GM18858 (cell line): ENCODE measurements around the gene CHCHD5.
"Not testable (repeated sequence)": the region's sequence is repeated elsewhere in the genome, so short reads cannot be mapped to it uniquely, and the experiment has no call there.

Experiments
- ATAC-seq: cut with Tn5 transposase; IDR thresholded peaks from one replicate; pipeline ENCODE4 v1.9.1; 2021; ENCODE audit not compliant: unreplicated experiment

Gene CHCHD5

GRCh38 chr2:112585873-112586464, 1.6 kb downstream of the CHCHD5 start:
- ATAC-seq: no peak

GRCh38 chr2:112588611-112589045, 4.2 kb downstream of the CHCHD5 start:
- no peak for ATAC-seq

GRCh38 chr2:112591413-112591812, 7.0 kb downstream of the CHCHD5 start:
- ATAC-seq: no peak

DNA sequence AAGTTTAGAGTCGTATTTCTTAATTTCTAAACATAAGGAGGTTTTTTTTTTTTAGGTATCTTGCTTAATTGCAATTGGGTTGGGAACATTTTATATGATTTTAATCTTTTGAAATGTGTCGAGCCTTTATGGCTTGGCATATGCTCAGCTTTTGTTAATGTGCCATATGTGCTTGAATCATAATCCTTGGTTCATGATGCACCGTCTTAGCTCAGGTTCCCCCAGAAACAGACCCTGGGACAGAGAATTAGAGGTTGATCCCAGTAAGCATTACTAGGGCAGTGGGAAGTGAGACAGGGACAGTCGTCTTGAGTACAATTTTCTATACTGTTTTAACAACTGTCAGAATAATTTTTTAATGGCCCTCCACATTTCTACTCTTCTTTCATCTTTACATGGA, 9.3 kb downstream of the CHCHD5 start:
- ATAC-seq: no peak

DNA sequence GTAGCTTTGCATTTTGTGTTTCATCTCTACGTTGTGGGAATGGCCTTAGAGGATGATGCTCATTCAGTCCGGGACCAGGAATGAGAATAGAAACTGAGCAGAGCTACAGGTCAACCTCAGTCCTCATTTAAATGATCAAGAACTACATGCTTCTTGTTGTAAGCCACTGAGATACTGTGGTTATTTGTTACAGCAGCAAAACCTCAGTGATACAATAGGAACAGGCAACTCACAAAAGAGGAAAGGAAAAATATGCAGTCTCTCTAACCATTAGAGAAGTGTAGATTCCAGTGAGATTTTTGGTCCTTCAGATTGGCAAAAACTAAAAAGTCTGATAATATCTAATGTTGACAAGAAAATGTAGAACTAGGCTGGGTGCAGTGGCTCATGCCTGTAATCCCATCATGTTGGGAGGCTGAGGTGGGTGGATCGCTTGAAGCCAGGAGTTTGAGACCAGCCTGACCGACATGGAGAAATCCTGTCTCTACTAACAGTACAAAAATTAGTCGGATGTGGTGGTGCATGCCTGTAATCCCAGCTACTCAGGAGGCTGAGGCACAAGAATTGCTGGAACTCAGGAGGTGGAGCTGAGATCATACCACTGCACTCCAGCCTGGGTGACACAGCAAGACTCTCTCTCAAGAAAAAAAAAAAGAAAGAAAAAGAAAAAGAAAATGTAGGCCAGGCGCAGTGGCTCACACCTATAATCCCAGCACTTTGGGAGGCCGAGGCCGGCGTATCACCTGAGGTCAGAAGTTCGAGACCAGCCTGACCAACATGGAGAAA, 13.3 kb downstream of the CHCHD5 start:
- ATAC-seq: no peak

DNA sequence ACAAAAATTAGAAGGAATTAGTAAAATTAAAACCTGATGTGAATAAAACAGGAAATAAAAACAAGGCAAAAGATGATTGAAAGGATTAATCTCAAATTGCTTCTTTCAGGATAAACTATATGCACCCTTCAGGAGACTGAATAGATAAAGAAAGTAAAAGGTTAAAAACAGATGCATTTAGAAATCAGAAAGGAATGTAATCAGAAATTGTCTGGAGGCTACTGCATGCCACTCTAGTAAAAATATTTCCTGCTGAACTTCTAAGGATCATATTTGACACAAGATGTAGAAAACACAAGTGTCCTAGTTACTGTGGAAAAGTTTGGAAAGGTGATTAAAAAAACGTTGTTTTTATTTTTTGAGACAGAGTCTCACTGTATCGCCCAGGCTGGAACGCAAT, 16.2 kb downstream of the CHCHD5 start:
- ATAC-seq: no peak

- ATAC-seq: no peak
Observed at GRCh38 chr2:112601754-112602153, 17.3 kb downstream of the CHCHD5 start.

DNA sequence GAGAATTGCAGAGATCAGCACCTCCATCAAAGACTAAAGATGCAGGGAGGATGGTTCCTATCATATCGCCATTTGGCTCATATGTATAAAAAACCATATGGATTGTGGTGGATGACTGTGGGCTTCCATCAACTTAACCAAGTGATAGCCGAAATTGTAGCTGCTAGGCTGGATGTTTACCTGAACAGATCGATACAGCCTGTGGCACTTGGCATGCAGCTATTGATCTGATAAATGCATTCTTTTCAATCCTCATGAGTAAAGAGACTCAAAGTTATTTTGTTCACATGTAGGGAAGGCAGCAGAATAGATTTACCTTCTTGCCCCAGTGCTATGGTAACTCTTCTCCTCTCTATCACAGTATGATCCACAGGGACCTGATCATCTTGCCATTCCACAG, 18.5 kb downstream of the CHCHD5 start:
- no peak for ATAC-seq

DNA sequence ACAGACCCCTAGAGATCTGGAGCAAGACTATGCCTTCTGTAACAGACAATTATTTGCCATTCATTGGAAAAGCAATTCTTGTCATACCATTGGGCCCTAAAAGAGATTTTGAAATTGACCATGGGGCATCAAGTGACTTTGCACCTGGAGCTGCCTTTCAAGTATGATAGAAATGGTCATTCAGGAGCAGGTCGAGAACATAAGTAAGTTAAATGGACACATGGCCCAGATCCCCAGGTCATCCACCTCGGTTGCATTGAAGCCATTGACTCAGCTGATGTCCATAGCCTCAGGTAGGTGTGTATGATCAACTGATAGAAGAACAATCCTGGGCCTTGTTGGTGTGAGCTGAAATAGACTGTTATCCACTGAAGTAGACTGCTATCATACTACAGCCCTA, 19.3 kb downstream of the CHCHD5 start:
- ATAC-seq: no peak

DNA sequence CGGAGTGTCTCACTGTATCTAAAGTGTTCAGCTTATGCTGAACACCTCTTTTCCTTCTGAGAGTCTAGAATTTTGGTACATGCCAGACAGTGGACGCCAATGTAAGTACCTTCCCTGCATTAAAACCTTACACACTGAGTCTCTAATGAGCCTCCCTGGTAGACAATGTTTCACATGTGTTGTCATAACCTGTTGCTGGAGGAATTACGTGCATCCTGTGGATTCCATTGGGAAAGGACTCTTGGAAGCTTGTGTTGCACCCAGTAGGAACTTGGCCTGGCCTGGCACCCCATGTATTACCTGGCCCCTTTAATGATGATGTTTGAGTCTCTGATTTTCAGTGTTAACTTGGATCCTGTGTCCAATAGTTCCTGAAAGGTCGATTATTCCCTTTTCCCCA, 20.5 kb downstream of the CHCHD5 start:
- ATAC-seq: no peak

DNA sequence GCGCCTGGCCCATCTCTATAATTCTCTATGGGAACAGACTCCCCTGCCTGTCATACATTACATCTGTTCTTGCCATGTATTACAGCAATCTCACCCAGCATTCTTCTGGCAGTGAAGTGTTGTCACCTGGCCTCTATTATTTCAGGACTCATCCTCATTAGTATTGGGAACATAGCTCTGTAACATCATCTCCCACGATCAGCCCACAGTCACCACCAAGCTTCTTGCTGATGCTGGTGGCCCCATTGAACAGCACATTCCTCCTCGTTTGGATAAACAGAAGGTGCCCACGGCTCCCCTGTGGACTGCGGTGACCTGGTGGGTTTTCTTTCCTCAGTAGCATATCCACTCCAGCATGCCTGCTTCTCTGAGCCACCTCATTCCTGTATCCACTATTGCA, 21.5 kb downstream of the CHCHD5 start:
- ATAC-seq: no peak

- ATAC-seq: no peak
Observed at GRCh38 chr2:112606547-112606946, 22.1 kb downstream of the CHCHD5 start.

DNA sequence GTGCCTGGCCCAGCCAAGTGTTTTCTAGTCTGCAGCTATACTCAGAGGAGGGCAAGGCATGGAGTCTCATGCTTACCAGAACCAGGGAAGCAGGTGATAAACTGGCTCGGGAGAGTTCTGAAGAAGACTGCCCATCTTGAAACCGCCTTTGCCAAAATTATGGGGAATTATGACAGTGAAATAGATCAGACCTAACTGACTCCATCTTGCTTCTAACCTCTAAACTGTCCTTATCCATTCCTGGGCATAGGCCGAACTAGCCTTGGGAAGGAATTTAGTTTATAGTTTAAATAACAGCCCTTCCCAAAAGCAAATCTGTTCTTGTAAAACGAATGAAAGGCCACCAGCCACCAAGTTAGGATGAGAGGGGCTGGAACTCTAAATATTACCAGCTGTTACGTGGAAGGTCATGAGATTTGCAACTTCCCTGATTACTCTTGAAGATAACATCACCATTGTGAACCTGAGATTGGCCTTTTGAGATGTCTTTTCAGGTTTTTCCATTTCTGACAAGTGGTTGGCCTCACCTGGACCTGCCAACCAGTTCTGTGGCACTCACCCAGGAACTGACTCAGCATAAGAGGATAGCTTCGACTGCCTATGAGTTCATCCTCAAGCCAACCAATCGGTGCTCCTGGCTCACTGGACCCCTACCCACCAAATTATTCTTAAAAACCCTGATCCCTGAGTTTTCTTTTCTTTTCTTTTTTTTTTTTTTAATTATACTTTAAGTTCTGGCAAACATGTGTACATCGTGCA, 23.4 kb downstream of the CHCHD5 start:
- ATAC-seq: no peak

DNA sequence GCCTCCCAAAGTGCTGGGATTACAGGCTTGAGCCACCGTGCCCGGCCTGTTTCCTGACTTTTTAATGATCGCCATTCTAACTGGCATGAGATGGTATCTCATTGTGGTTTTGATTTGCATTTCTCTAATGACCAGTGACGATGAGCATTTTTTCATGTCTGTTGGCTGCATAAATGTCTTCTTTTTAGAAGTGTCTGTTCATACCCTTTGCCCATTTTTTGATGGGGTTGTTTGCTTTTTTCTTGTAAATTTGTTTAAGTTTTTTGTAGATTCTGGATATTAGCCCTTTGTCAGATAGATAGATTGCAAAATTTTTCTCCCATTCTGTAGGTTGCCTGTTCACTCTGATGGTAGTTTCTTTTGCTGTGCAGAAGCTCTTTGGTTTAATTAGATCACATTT, 24.9 kb downstream of the CHCHD5 start:
- not testable (repeated sequence) for ATAC-seq

DNA sequence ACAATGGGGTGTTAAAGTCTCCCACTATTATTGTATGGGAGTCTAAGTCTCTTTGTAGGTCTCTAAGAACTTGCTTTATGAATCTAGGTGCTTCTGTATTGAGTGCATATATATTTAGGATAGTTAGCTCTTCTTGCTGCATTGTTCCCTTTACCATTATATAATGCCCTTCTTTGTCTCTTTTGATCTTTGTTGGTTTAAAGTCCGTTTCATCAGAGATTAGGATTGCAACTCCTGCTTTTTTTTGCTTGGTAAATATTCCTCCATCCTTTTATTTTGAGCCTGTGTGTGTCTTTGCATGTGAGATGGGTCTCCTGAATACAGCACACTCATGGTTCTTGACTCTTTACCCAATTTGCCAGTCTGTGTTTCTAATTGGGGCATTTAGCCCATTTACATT, 27.9 kb downstream of the CHCHD5 start:
- not testable (repeated sequence) for ATAC-seq

DNA sequence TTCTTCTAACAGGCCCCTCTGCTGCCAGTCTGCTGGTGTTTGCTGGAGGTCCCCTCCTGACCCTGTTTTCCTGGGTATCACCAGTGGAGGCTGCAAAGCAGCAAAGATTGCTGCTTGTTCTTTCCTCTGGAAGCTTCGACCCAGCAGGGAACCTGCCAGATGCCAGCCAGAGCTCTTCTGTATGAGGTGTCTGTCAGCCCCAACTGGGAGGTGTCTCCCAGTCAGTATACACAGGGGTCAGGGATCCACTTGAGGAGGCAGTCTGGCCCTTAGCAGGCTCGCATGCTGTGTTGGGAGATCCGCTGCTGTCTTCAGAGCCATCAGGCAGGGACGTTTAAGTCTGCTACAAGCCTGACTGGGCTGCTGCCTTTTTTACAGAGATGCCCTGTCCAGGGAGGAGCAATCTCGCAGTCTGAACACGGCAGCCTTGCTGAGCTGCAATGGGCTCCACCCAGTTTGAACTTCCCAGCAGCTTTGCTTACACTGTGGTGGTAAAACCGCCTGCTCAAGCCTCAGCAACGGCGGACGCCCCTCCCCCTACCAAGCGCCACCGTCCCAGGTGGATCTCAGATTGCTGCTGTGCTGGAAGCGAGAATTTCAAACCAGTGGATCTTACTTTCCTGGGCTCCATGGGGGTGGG, 29.9 kb downstream of the CHCHD5 start:
- no peak for ATAC-seq

DNA sequence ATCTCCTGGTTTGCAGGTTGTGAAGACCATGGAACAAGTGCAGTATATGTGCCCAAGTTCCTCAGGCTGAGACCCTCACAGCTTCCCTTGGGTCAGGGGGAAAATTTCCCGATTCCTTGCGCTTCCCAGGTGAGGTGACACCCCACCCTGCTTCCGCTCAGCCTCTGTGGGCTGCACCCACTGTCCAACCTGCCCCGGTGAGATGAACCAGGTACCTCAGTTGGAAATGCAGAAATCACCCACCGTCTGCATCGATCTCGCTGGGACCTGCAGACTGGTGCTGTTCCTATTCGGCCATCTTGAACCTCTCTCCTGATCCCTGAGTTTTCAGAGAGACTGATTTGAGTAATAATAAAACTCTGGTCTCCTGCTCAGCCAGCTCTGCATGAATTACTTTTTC, 30.6 kb downstream of the CHCHD5 start:
- ATAC-seq: no peak

- ATAC-seq: not testable (repeated sequence)
Observed at GRCh38 chr2:112615798-112616197, 31.4 kb downstream of the CHCHD5 start.

DNA sequence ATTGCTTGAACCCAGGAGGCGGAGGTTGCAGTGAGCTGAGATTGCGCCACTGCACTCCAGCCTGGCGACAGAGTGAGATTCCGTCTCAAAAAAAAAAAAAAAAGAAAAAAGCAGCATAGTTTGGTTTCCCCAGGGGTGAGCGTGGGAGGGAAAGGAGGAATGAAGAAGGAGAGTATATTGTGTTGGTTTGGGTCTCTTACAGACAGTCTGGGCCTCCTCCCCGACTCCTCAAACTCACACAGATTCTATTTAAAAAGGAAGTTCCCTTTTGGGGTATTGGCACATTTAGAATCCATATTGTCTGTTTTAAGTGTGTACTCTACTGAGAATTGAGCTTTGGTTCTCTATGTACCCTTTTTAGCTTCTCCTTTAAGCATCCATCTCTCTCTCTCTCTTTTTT, 34.0 kb downstream of the CHCHD5 start:
- no peak for ATAC-seq

- no peak for ATAC-seq
Observed at GRCh38 chr2:112621790-112622527, 37.5 kb downstream of the CHCHD5 start.

- ATAC-seq: no peak
Observed at GRCh38 chr2:112622528-112622849, 38.1 kb downstream of the CHCHD5 start.
